SH-SY5Y (cell line): ENCODE measurements around the gene ADAMTS14.

Experiments
- GATA2 ChIP-seq: IDR thresholded peaks from 2 replicates; pipeline ENCODE4 v1.6.1; 2011; ENCODE audit warnings: mild to moderate bottlenecking, low read depth, low read length
- GATA3 ChIP-seq: IDR thresholded peaks from 2 replicates; pipeline ENCODE4 v1.6.1; 2011; ENCODE audit warnings: low read depth, mild to moderate bottlenecking, low read length, moderate library complexity

- TF ChIP-seq GATA2 (no peak), GATA3 (no peak)
Observed at GRCh38 chr10:70778267-70778924, 106.1 kb downstream of the ADAMTS14 start.
